Osteoblast (primary cell): ENCODE data around the gene NUP54. TPM values are rescaled to one million over a fixed set of nuclear protein-coding genes. Genes with fewer than 3 reads are reported as not detected.

Source experiments
- DNase-seq: peaks from one replicate; pipeline ENCODE4 v3.0.0; 2011; ENCODE audit warnings: low spot score, mixed read lengths; ENCODE audit not compliant: insufficient read length; ENCODE audit errors: missing footprints
- H2AFZ ChIP-seq: 2 replicates; pipeline ENCODE4 v1.6.0; 2011; ENCODE audit warnings: mild to moderate bottlenecking, low read length
- H3K27ac ChIP-seq: 2 replicates; pipeline ENCODE4 v1.5.1; 2011; ENCODE audit warnings: mild to moderate bottlenecking, low read depth, low read length, moderate library complexity
- H3K27me3 ChIP-seq: 2 replicates; pipeline ENCODE4 v1.6.0; 2012; ENCODE audit warnings: mild to moderate bottlenecking, control low read depth, inconsistent platforms, low read length, moderate library complexity; ENCODE audit not compliant: insufficient read depth
- H3K36me3 ChIP-seq: 2 replicates; pipeline ENCODE4 v1.5.1; 2011; ENCODE audit warnings: mild to moderate bottlenecking, low read length, control low read depth, moderate library complexity; ENCODE audit not compliant: insufficient read depth
- H3K4me1 ChIP-seq: 2 replicates; pipeline ENCODE4 v1.5.1; 2011; ENCODE audit warnings: mild to moderate bottlenecking, low read length, control low read depth, moderate library complexity; ENCODE audit not compliant: insufficient read depth
- H3K4me2 ChIP-seq: 2 replicates; pipeline ENCODE4 v1.6.0; 2011; ENCODE audit warnings: mild to moderate bottlenecking, low read length; ENCODE audit not compliant: insufficient read depth
- H3K4me3 ChIP-seq: fragments of 200-600 bp; sonication (generic); 3 replicates; pipeline ENCODE4 v1.5.1; 2012; ENCODE audit warnings: mild to moderate bottlenecking, low read length, inconsistent platforms; ENCODE audit not compliant: insufficient read depth
- H3K79me2 ChIP-seq: 2 replicates; pipeline ENCODE4 v1.6.0; 2012; ENCODE audit warnings: mild to moderate bottlenecking, low read length, control low read depth, inconsistent platforms; ENCODE audit not compliant: insufficient read depth
- H3K9me3 ChIP-seq: 2 replicates; pipeline ENCODE4 v1.5.1; 2011; ENCODE audit warnings: low read depth, low read length, control low read depth
- H4K20me1 ChIP-seq: 2 replicates; pipeline ENCODE4 v1.6.0; 2012; ENCODE audit warnings: mild to moderate bottlenecking, low read length, control low read depth; ENCODE audit not compliant: insufficient read depth
- CTCF ChIP-seq: IDR thresholded peaks from 2 replicates; pipeline ENCODE4 v1.5.1; 2011; ENCODE audit warnings: mild to moderate bottlenecking, low read depth, low read length, moderate library complexity; ENCODE audit errors: extremely low read depth
- total RNA-seq: library from RNA; depleted of rRNA; stranded (reverse); fragments of >200 nt; gene quantifications from 2 replicates; pipeline ENCODE4 v1.2.3, GENCODE V29; 2012

NUP54 gene
- total RNA-seq, 1 donor, result 52.8 TPM

GRCh38 chr4:76083386-76083988 lies 64.7 kb downstream of the NUP54 start:
- Histone ChIP-seq H3K9me3 (no peaks in the 10 kb centered on the region), H3K27me3 (peaks cover 7% of the 10 kb centered on the region), H3K27ac (no peak overlapping the region), H4K20me1 (no peaks in the 10 kb centered on the region), H2AFZ (no peak overlapping the region), H3K36me3 (no peaks in the 10 kb centered on the region), H3K4me2 (no peak overlapping the region), H3K4me1 (peaks cover 8% of the 10 kb centered on the region), H3K4me3 (no peak overlapping the region), H3K79me2 (no peaks in the 10 kb centered on the region)
- DNase-seq, result no peak
- no peak for TF ChIP-seq CTCF

- Histone ChIP-seq H3K27me3 (peaks cover 8% of the 10 kb centered on the region), H4K20me1 (no peaks in the 10 kb centered on the region), H3K4me2 (no peak overlapping the region), H2AFZ (no peak overlapping the region), H3K9me3 (no peaks in the 10 kb centered on the region), H3K4me3 (no peak overlapping the region), H3K79me2 (no peaks in the 10 kb centered on the region), H3K27ac (no peak overlapping the region), H3K4me1 (no peaks in the 10 kb centered on the region), H3K36me3 (no peaks in the 10 kb centered on the region)
- no peak for DNase-seq
- TF ChIP-seq CTCF, result no peak
Measured at GRCh38 chr4:76078033-76078613, 70.1 kb downstream of the NUP54 start.

- no peak for DNase-seq
- no peaks in the 10 kb centered on the region for H3K4me1 ChIP-seq
- TF ChIP-seq CTCF, result no peak
Measured at GRCh38 chr4:76074993-76075600, 73.1 kb downstream of the NUP54 start.

GRCh38 chr4:76074468-76074867 lies 73.7 kb downstream of the NUP54 start, which contains the start of gene ART3:
Gene ART3 (plus strand): TSS chr4:76074709. CDS start chr4:76075890, 1,181 bp downstream.
- H3K4me2 ChIP-seq, result no peak within 1 kb of the TSS

More at GRCh38 chr4:76074993-76075600, 73.1 kb downstream of the NUP54 start:
- H3K36me3 ChIP-seq, result no peaks in the 10 kb centered on the region
- H3K9me3 ChIP-seq, result no peaks in the 10 kb centered on the region
- no peak overlapping the region for H3K27ac ChIP-seq
- H3K4me3 ChIP-seq, result no peak overlapping the region
- H3K27me3 ChIP-seq, result peaks cover 2% of the 10 kb centered on the region
- no peaks in the 10 kb centered on the region for H4K20me1 ChIP-seq
- no peaks in the 10 kb centered on the region for H3K79me2 ChIP-seq
- H3K4me2 ChIP-seq, result no peak overlapping the region
- H2AFZ ChIP-seq, result no peak overlapping the region

More at GRCh38 chr4:76074468-76074867, 73.7 kb downstream of the NUP54 start, which contains the start of gene ART3:
- Histone ChIP-seq H3K36me3 (no peaks in the 10 kb centered on the region), H3K4me3 (no peak within 1 kb of the TSS), H3K27me3 (peaks cover 2% of the 10 kb centered on the region), H4K20me1 (no peaks in the 10 kb centered on the region), H3K9me3 (no peaks in the 10 kb centered on the region), H3K79me2 (no peaks in the 10 kb centered on the region), H3K4me1 (no peaks in the 10 kb centered on the region), H3K27ac (no peak within 1 kb of the TSS), H2AFZ (no peak within 1 kb of the TSS)
- DNase-seq, result no peak
- no peak for TF ChIP-seq CTCF
